ENCODE results near the gene CYP24A1.

- TF ChIP-seq CTCF (IDR thresholded peaks at IDR 0.05), result no peak
- TF ChIP-seq POLR2A (IDR thresholded peaks at IDR 0.05), result no peak
Measured at GRCh38 chr20:54152227-54153040, 21.4 kb downstream of the CYP24A1 start.
